OCI-LY1 (cell line): ENCODE measurements around the gene ARHGAP9.

Source experiments
- H2AFZ ChIP-seq: fragments of 200-600 bp; sonication (generic), shearing (Covaris generic); 2 replicates; pipeline ENCODE4 v1.6.0; 2014; ENCODE audit warnings: antibody characterized with exemption, mild to moderate bottlenecking, low read length
- H3F3A ChIP-seq: fragments of 200-600 bp; sonication (generic), shearing (Covaris generic); 2 replicates; pipeline ENCODE4 v1.6.0; 2014; ENCODE audit warnings: mild to moderate bottlenecking, antibody characterized with exemption, low read length, moderate library complexity; ENCODE audit not compliant: insufficient read depth
- H3K27ac ChIP-seq: fragments of 200-600 bp; sonication (generic); 2 replicates; pipeline ENCODE4 v1.5.1; 2014; ENCODE audit warnings: low read length, mixed run types, mild to moderate bottlenecking, low read depth; ENCODE audit not compliant: poor library complexity, severe bottlenecking
- H3K27me3 ChIP-seq: fragments of 200-600 bp; sonication (generic); 2 replicates; pipeline ENCODE4 v1.6.0; 2014; ENCODE audit warnings: antibody characterized with exemption, mild to moderate bottlenecking, low read length, moderate library complexity; ENCODE audit not compliant: insufficient read depth
- H3K36me3 ChIP-seq: fragments of 200-600 bp; sonication (generic); 2 replicates; pipeline ENCODE4 v1.6.1; 2014; ENCODE audit warnings: mild to moderate bottlenecking, antibody characterized with exemption, low read length, moderate library complexity, mixed read lengths; ENCODE audit not compliant: insufficient read depth
- H3K4me1 ChIP-seq: fragments of 200-600 bp; sonication (generic); 2 replicates; pipeline ENCODE4 v1.5.1; 2014; ENCODE audit warnings: mild to moderate bottlenecking, low read length, moderate library complexity; ENCODE audit not compliant: insufficient read depth, severe bottlenecking
- H3K4me2 ChIP-seq: fragments of 200-600 bp; sonication (generic), shearing (Covaris generic); 2 replicates; pipeline ENCODE4 v1.6.1; 2014; ENCODE audit warnings: low read length
- H3K4me3 ChIP-seq: fragments of 200-600 bp; sonication (generic); 2 replicates; pipeline ENCODE4 v1.5.1; 2014; ENCODE audit warnings: low read length, low read depth, mild to moderate bottlenecking, mixed read lengths; ENCODE audit not compliant: poor library complexity, severe bottlenecking
- H3K79me2 ChIP-seq: fragments of 200-600 bp; shearing (Covaris generic); 2 replicates; pipeline ENCODE4 v1.6.1; 2016; ENCODE audit warnings: mixed run types, low read length, mixed read lengths; ENCODE audit not compliant: insufficient read depth
- H3K9ac ChIP-seq: fragments of 200-600 bp; sonication (generic), shearing (Covaris generic); 2 replicates; pipeline ENCODE4 v1.6.1; 2014; ENCODE audit warnings: mild to moderate bottlenecking, low read length, mixed read lengths
- H3K9me2 ChIP-seq: fragments of 200-600 bp; sonication (generic), shearing (Covaris generic); 2 replicates; pipeline ENCODE4 v1.6.1; 2014; ENCODE audit warnings: low read depth, mild to moderate bottlenecking, low read length, mixed read lengths
- H3K9me3 ChIP-seq: fragments of 200-600 bp; shearing (Covaris generic); 2 replicates; pipeline ENCODE4 v1.6.1; 2014; ENCODE audit warnings: low read length, mixed read lengths
- H4K20me1 ChIP-seq: fragments of 200-600 bp; sonication (generic), shearing (Covaris generic); 2 replicates; pipeline ENCODE4 v1.6.0; 2016; ENCODE audit warnings: mild to moderate bottlenecking, low read length; ENCODE audit not compliant: insufficient read depth
- EZH2 ChIP-seq: fragments of 200-600 bp; sonication (generic), shearing (Covaris generic); IDR thresholded peaks from 2 replicates; pipeline ENCODE4 v1.8.0; 2017; ENCODE audit warnings: borderline replicate concordance, mixed run types, mild to moderate bottlenecking, antibody characterized with exemption, low read length, moderate library complexity, mixed read lengths
- TF ChIP-seq, protein P1 (sequence below): fragments of 200-600 bp; sonication (generic), shearing (Covaris generic); IDR thresholded peaks from 2 replicates; pipeline ENCODE4 v1.5.1; 2017; ENCODE audit warnings: mild to moderate bottlenecking, antibody characterized with exemption, low read length, moderate library complexity, mixed read lengths

ARHGAP9 gene

DNA sequence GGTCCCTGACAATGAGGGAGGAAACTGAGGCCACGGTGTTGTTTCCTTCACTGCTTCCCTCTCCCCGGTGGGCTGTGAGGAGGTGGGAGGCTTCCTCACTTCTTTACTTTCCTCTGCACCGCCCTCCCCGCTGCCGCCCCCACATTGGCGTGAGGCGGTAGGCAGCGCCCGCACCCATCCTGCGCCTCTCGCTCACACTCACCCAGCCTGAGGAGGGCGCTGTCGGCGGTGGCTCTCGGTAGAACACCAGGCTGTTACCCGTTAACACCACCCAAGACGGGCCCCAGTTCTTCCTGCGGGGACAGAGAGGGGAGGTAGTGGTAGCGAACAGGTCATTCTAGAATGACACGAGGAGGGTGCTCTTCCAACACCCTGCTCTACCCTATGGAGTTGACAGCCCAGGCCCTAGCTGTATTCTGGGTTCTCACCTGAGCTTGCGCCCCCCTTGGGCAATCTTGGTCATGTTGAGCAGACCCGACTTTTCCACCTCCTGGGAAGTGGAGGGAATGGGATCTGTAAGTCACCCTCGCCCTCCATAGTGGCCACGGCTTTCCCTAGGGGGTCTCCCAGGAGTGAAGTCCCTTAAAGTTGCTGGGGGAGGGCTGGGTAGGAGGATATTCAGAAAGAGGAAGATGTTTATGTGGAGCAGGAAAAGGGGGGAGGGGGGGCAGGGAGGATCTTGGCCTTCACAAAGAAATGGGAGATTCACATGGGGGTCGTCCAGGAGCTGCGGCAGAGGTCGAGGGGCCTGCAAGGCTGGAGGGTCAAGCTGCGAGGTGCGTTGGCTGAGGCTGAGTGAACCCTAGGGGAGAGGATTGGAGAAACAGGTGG, 3.3 kb downstream of the ARHGAP9 start:
- Histone ChIP-seq H2AFZ (no peak overlapping the region), H3F3A (no peaks in the 10 kb centered on the region), H3K9ac (peak overlapping the region; percentile 65), H3K9me3 (no peaks in the 10 kb centered on the region), H3K79me2 (no peaks in the 10 kb centered on the region), H4K20me1 (no peaks in the 10 kb centered on the region), H3K9me2 (no peaks in the 10 kb centered on the region), H3K36me3 (no peaks in the 10 kb centered on the region; the same call in 1 of the 2 replicates), H3K4me1 (peaks cover 51% of the 10 kb centered on the region), H3K27me3 (no peaks in the 10 kb centered on the region), H3K4me2 (peak overlapping the region; percentile 74), H3K4me3 (peak overlapping the region; percentile 57), H3K27ac (peak overlapping the region; percentile 88)
- TF ChIP-seq EZH2 = no peak
- TF ChIP-seq, protein P1, sequence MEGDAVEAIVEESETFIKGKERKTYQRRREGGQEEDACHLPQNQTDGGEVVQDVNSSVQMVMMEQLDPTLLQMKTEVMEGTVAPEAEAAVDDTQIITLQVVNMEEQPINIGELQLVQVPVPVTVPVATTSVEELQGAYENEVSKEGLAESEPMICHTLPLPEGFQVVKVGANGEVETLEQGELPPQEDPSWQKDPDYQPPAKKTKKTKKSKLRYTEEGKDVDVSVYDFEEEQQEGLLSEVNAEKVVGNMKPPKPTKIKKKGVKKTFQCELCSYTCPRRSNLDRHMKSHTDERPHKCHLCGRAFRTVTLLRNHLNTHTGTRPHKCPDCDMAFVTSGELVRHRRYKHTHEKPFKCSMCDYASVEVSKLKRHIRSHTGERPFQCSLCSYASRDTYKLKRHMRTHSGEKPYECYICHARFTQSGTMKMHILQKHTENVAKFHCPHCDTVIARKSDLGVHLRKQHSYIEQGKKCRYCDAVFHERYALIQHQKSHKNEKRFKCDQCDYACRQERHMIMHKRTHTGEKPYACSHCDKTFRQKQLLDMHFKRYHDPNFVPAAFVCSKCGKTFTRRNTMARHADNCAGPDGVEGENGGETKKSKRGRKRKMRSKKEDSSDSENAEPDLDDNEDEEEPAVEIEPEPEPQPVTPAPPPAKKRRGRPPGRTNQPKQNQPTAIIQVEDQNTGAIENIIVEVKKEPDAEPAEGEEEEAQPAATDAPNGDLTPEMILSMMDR = peak; percentile 85

DNA sequence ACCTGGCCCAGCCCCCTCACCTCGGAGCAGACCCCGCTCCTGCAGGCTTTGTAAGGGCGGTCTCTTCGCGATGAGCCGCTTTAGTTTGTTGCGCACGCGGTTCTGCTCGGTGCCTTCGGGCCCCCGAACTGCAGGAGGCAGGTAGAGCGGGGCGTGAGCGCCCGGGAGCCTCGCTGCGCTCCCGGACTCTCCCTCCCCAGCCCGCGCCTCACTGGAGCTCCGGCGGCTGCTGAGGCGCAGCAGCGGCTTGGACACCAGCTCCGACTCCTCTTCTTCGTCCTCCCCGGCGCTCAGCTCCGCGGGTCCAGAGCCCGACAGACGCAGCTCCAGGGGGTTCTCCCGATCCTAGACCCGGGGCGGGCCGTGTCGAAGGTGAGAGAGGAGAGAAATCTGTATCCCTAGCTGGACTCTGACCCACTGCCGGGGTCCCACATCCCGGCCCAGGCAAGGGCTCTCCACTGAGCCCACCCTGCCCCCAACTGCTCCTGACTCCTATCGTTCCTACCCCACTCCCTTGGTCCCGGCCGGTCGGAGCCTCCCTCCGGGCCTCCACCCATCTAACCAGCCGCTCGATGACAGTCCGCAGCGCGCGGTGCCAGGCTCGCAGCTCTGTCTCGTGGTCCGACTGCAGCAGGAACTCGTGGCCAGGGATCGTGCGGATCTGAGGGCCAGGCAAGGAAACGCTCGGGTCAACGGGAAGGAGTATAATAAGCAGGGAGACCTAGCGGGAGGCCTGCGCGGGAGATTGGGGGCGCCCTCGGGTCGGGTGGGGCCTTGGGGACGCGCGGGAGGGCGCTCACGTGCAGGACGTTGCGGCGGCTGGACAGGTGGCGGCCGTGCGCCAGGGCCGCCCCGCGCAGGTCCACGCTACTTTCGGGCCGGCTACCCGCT, 4.2 kb downstream of the ARHGAP9 start:
- Histone ChIP-seq H4K20me1 (no peaks in the 10 kb centered on the region), H3F3A (no peaks in the 10 kb centered on the region), H2AFZ (no peak overlapping the region), H3K4me3 (peak overlapping the region; percentile 57), H3K79me2 (no peaks in the 10 kb centered on the region), H3K4me2 (peak overlapping the region; percentile 74), H3K9me2 (no peaks in the 10 kb centered on the region), H3K4me1 (peaks cover 46% of the 10 kb centered on the region), H3K27me3 (no peaks in the 10 kb centered on the region), H3K27ac (no peak overlapping the region), H3K9me3 (no peaks in the 10 kb centered on the region), H3K9ac (no peak overlapping the region), H3K36me3 (no peaks in the 10 kb centered on the region; the same call in 1 of the 2 replicates)
- no peak for TF ChIP-seq EZH2
- TF ChIP-seq, protein P1 = no peak

DNA sequence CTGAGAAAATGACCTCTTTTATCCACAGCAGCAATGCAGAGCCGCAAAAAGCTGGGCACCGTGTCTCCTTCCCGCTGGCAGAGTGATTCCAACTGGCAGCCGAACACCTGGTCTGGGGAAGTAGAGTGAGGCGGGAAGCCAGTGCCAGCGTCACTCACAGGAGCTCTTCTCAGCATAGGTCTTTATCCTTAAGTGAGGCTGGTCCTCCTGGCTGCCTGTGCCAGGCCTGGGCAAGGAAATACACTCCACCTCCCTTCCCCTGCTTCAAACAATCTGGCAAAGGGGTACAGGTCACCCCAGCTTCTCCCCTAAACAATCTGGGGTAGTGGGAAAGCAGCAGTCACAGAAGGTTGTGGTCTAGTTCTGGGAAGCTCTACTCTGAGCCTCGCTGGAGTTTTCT, 4.8 kb downstream of the ARHGAP9 start:
- no peak overlapping the region for H3K4me3 ChIP-seq
- no peak overlapping the region for H3K9ac ChIP-seq

More for the DNA sequence above, 4.8 kb downstream of the ARHGAP9 start:
- Histone ChIP-seq H3K9me3 (no peaks in the 10 kb centered on the region), H3K27ac (no peak overlapping the region), H3K4me1 (peaks cover 39% of the 10 kb centered on the region), H3K9me2 (no peaks in the 10 kb centered on the region), H3K4me2 (no peak overlapping the region), H3F3A (no peaks in the 10 kb centered on the region), H2AFZ (no peak overlapping the region), H3K36me3 (no peaks in the 10 kb centered on the region; the same call in 1 of the 2 replicates), H4K20me1 (no peaks in the 10 kb centered on the region), H3K79me2 (no peaks in the 10 kb centered on the region), H3K27me3 (no peaks in the 10 kb centered on the region)
- TF ChIP-seq, protein P1 = no peak
- TF ChIP-seq EZH2 = no peak
